CD14-positive monocyte (primary cell): Measurements from ENCODE around the gene MLC1. TPM values are rescaled to one million over a fixed set of nuclear protein-coding genes. Genes with fewer than 3 reads are reported as not detected.

ENCODE experiments used
- polyA plus RNA-seq, 3 donors: library from polyadenylated mRNA; depleted of rRNA in 1 of 3; unstranded in 2 of 3; stranded (reverse) in 1 of 3; fragments of 300-500 nt in 2 of 3; fragments of >200 nt in 1 of 3; fragmentation: Illumina TruSeq in 2 of 3; gene quantifications; 1 replicate in 2 of 3; 2 replicates in 1 of 3; pipeline ENCODE4 v1.2.3, GENCODE V29; 2012 to 2021

The MLC1 gene
- polyA plus RNA-seq, 3 donors, result 1.6 to 3.6 (median 1.8) TPM

Other genes with a start within 250 kb of the MLC1 start
- 1 to 10 TPM; 3.8 to 8.2 (median 5.7) TPM for gene ZBED4, start 231.6 kb downstream of the MLC1 start, polyA plus RNA-seq
- 1 to 10 TPM; 7.2 to 9.5 (median 9.0) TPM for gene ALG12, start 167.0 kb downstream of the MLC1 start, polyA plus RNA-seq
- gene CRELD2, start 166.8 kb downstream of the MLC1 start, polyA plus RNA-seq, result 10 to 100 TPM; 20.3 to 33.2 (median 27.6) TPM
- gene PIM3, start 124.7 kb downstream of the MLC1 start, polyA plus RNA-seq, result 100 to 1,000 TPM in 1 of 3 donors, 10 to 100 TPM in 2; 38.8 to 135 (median 40.4) TPM
- not detected for gene IL17REL, start 72.7 kb downstream of the MLC1 start, polyA plus RNA-seq
- not detected for gene TTLL8, start 27.1 kb downstream of the MLC1 start, polyA plus RNA-seq
- under 1 TPM in 2 of 3 donors, not detected in 1; 0.18 to 0.35 TPM for gene MOV10L1, start 4.6 kb upstream of the MLC1 start, polyA plus RNA-seq
- 1 to 10 TPM in 1 of 3 donors, under 1 TPM in 1, not detected in 1; 0.05 to 6.0 TPM for gene PANX2, start 85.3 kb upstream of the MLC1 start, polyA plus RNA-seq
- gene TRABD, start 100.5 kb upstream of the MLC1 start, polyA plus RNA-seq, result 100 to 1,000 TPM in 1 of 3 donors, 10 to 100 TPM in 2; 34.5 to 240 (median 39.3) TPM
- gene SELENOO, start 115.6 kb upstream of the MLC1 start, polyA plus RNA-seq, result 10 to 100 TPM in 1 of 3 donors, 1 to 10 TPM in 2; 2.7 to 76.9 (median 8.7) TPM
- 10 to 100 TPM in 1 of 3 donors, 1 to 10 TPM in 2; 3.7 to 72.8 (median 4.3) TPM for gene TUBGCP6, start 159.6 kb upstream of the MLC1 start, polyA plus RNA-seq
- 100 to 1,000 TPM in 1 of 3 donors, 10 to 100 TPM in 1, 1 to 10 TPM in 1; 9.2 to 148 (median 13.7) TPM for gene HDAC10, start 165.8 kb upstream of the MLC1 start, polyA plus RNA-seq
- 1 to 10 TPM in 1 of 3 donors, under 1 TPM in 2; 0.06 to 3.2 (median 0.13) TPM for gene MAPK12, start 176.3 kb upstream of the MLC1 start, polyA plus RNA-seq
- under 1 TPM in 1 of 3 donors, not detected in 2; 0.81 TPM for gene MAPK11, start 185.0 kb upstream of the MLC1 start, polyA plus RNA-seq
- gene PLXNB2, start 222.2 kb upstream of the MLC1 start, polyA plus RNA-seq, result 100 to 1,000 TPM in 1 of 3 donors, 10 to 100 TPM in 2; 38.2 to 368 (median 70.5) TPM
- gene DENND6B, start 241.6 kb upstream of the MLC1 start, polyA plus RNA-seq, result 10 to 100 TPM in 1 of 3 donors, 1 to 10 TPM in 2; 1.7 to 10.6 (median 2.1) TPM